ENCODE results near the gene FBRSL1. TPM values are rescaled to one million over a fixed set of nuclear protein-coding genes. Genes with fewer than 3 reads are reported as not detected.

The FBRSL1 gene
- total RNA-seq, 4 donors from 2014 or later = 23.3 to 306 (median 49.7) TPM

GRCh38 chr12:132537836-132538662 is 48.1 kb downstream of the FBRSL1 start:
- H3K36me3 ChIP-seq = no peaks in the 10 kb centered on the region
- TF ChIP-seq POLR2AphosphoS5 (IDR thresholded peaks at IDR 0.05) (no peak), POLR2A (IDR thresholded peaks at IDR 0.05) (no peak), CTCF (IDR thresholded peaks at IDR 0.05) (no peak), EP300 (IDR thresholded peaks at IDR 0.05; ENCODE audit: low read depth) (no peak)
- no peaks in the 10 kb centered on the region for H3K4me1 ChIP-seq
- no peak overlapping the region for H3K27ac ChIP-seq
- DNase-seq = no peak
- in situ Hi-C loops (cut with MboI; ENCODE audit: low pct_ligation_motif_present in 1 of 4, low pct_unique_long_range_greater_than_20kb in 1 of 4, low sequenced_read_pairs in 3 of 4) = loop anchor here in 2 of 4 donors (25.0 kb wide), 1 partner anchor 126 kb away; no protein-coding TSS in a partner anchor
- H3K4me3 ChIP-seq = no peak overlapping the region
- H3K9me3 ChIP-seq = no peaks in the 10 kb centered on the region
- no peaks in the 10 kb centered on the region for H3K27me3 ChIP-seq
- intact Hi-C loops (cut with DNase I; ENCODE audit: low total_unique reads) = no loop called here
- WGBS, 2 donors (ENCODE audit: low coverage in 1 of 2) = 90% methylated on average over 28 of the region's 29 CpGs; no CpG with 5 or more reads in 1 of the 2 donors

GRCh38 chr12:132538663-132538990 is 48.7 kb downstream of the FBRSL1 start:
- Histone ChIP-seq H3K27me3 (no peaks in the 10 kb centered on the region), H3K9me3 (no peaks in the 10 kb centered on the region), H3K4me1 (no peaks in the 10 kb centered on the region), H3K4me3 (no peak overlapping the region), H3K27ac (no peak overlapping the region), H3K36me3 (no peaks in the 10 kb centered on the region)
- intact Hi-C loops (cut with DNase I; ENCODE audit: low total_unique reads) (no loop called here), in situ Hi-C loops (cut with MboI; ENCODE audit: low pct_ligation_motif_present in 1 of 4, low pct_unique_long_range_greater_than_20kb in 1 of 4, low sequenced_read_pairs in 3 of 4) (loop anchor here in 2 of 4 donors (25.0 kb wide), 1 partner anchor 126 kb away; no protein-coding TSS in a partner anchor)
- TF ChIP-seq POLR2AphosphoS5 (IDR thresholded peaks at IDR 0.05) = no peak
- TF ChIP-seq POLR2A (IDR thresholded peaks at IDR 0.05) = no peak
- TF ChIP-seq CTCF (IDR thresholded peaks at IDR 0.05) = no peak
- TF ChIP-seq EP300 (IDR thresholded peaks at IDR 0.05; ENCODE audit: low read depth) = no peak
- DNase-seq = no peak
- 94 to 100% methylated on average over 4 of the region's 4 CpGs for WGBS, 2 donors (ENCODE audit: low coverage in 1 of 2)

GRCh38 chr12:132539016-132539773 is 49.2 kb downstream of the FBRSL1 start:
- no peak for TF ChIP-seq POLR2A (IDR thresholded peaks at IDR 0.05)
- no peak for TF ChIP-seq POLR2AphosphoS5 (IDR thresholded peaks at IDR 0.05)
- TF ChIP-seq CTCF (IDR thresholded peaks at IDR 0.05) = no peak
- TF ChIP-seq EP300 (IDR thresholded peaks at IDR 0.05; ENCODE audit: low read depth) = no peak
- Histone ChIP-seq H3K4me1 (no peaks in the 10 kb centered on the region), H3K27ac (no peak overlapping the region), H3K27me3 (no peaks in the 10 kb centered on the region), H3K36me3 (no peaks in the 10 kb centered on the region), H3K4me3 (no peak overlapping the region), H3K9me3 (no peaks in the 10 kb centered on the region)
- in situ Hi-C loops (cut with MboI; ENCODE audit: low pct_ligation_motif_present in 1 of 4, low pct_unique_long_range_greater_than_20kb in 1 of 4, low sequenced_read_pairs in 3 of 4) (loop anchor here in 2 of 4 donors (25.0 kb wide), 1 partner anchor 127 kb away; no protein-coding TSS in a partner anchor), intact Hi-C loops (cut with DNase I; ENCODE audit: low total_unique reads) (no loop called here)
- WGBS, 2 donors (ENCODE audit: low coverage in 1 of 2) = 89% methylated on average over 16 of the region's 23 CpGs; no CpG with 5 or more reads in 1 of the 2 donors
- DNase-seq = no peak

GRCh38 chr12:132540436-132540835 is 50.5 kb downstream of the FBRSL1 start:
- Histone ChIP-seq H3K27me3 (no peaks in the 10 kb centered on the region), H3K9me3 (no peaks in the 10 kb centered on the region), H3K4me1 (no peaks in the 10 kb centered on the region), H3K36me3 (no peaks in the 10 kb centered on the region), H3K4me3 (no peak overlapping the region), H3K27ac (no peak overlapping the region)
- in situ Hi-C loops (cut with MboI; ENCODE audit: low pct_ligation_motif_present in 1 of 4, low pct_unique_long_range_greater_than_20kb in 1 of 4, low sequenced_read_pairs in 3 of 4) (loop anchor here in 2 of 4 donors (25.0 kb wide), 1 partner anchor 128 kb away; no protein-coding TSS in a partner anchor), intact Hi-C loops (cut with DNase I; ENCODE audit: low total_unique reads) (no loop called here)
- TF ChIP-seq POLR2AphosphoS5 (IDR thresholded peaks at IDR 0.05) = no peak
- TF ChIP-seq CTCF (IDR thresholded peaks at IDR 0.05) = no peak
- TF ChIP-seq POLR2A (IDR thresholded peaks at IDR 0.05) = no peak
- no peak for TF ChIP-seq EP300 (IDR thresholded peaks at IDR 0.05; ENCODE audit: low read depth)
- 89% methylated on average over 9 of the region's 9 CpGs; no CpG with 5 or more reads in 1 of the 2 donors for WGBS, 2 donors (ENCODE audit: low coverage in 1 of 2)
- DNase-seq = no peak

All from transverse colon (tissue), 4 donors.